ENCODE results near the gene EBP. TPM values are rescaled to one million over a fixed set of nuclear protein-coding genes. Genes with fewer than 3 reads are reported as not detected.
"Not testable (repeated sequence)": the region's sequence is repeated elsewhere in the genome, so short reads cannot be mapped to it uniquely, and the experiment has no call there.

EBP gene
- total RNA-seq, 1 donor from 2014 or later, result 85.9 TPM

- DNase-seq (ENCODE audit: low read depth in 2 of 2), result no peak
These were observed 683 bp downstream of the EBP start for GRCh38 chrX:48522291-48522690.

GRCh38 chrX:48523682-48524081, 2.1 kb downstream of the EBP start:
- no peak for DNase-seq (ENCODE audit: low read depth in 2 of 2)

DNA sequence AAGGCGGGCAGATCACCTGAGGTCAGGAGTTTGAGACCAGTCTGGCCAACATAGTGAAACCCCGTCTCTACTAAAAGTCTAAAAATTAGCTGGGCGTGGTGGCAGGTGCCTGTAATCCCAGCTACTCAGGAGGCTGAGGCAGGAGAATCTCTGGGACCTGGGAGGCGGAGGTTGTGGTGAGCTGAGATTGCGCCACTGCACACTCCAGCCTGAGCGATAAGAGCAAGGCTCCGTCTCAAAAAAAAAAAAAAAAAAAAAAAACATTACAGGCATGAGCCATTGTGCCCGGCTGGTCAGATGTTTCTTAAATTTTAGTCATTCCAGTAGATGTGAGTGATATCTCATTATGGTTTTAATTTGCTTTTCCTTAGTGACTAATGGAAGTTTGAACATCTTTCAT, 4.2 kb downstream of the EBP start:
- not testable (repeated sequence) for DNase-seq (ENCODE audit: low read depth in 2 of 2)

DNA sequence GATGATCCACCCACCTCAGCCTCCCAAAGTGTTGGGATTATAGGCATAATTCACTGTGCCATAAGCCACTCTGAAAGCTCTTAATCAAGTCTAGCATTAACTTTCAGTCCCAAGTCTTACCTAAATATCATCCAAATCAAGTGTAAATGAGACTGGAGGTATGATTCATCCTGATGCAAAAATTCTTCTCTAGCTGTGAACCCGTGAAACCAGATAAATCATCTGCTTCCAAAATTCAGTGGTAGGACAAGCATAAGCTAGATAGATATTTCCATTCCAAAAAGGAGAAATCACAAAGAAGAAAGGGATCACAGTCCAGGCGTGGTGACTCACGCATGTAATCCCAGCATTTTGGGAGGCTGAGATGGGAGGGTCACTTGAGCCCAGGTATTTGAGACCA, 9.1 kb downstream of the EBP start:
- no peak for DNase-seq (ENCODE audit: low read depth in 2 of 2)

DNA sequence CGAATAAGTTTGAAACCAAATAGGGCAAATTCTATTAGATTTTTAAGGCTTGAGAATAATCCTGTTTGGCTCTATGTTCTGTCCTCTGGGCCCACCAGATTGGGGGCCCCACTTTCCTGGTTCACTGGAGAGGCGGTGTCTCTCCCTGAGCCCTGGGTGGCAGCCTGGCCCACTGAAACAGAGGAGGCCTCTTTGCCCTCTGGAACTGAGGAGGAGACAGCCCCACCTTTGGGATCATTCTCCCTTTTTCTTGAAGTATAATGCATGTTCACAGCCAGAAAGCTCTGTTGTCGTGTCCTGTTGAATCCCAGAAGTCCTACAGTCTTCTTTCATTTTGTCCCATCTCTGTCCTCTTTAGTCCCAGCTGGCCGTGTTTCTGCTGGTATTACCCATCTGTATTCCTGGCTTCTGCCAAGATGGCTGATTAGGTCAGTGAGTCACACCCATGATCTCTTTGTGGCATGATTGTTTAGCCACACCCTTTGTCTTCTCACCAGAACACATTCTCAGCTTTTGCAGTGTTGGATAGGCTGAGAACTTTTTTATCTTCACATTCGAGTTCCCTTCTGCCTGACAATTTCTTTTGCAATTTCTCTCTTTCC, 9.9 kb downstream of the EBP start:
- DNase-seq (ENCODE audit: low read depth in 2 of 2), result peak in 1 of 2 donors; percentile 49

- DNase-seq (ENCODE audit: low read depth in 2 of 2), result no peak
These were observed 10.6 kb downstream of the EBP start for GRCh38 chrX:48532161-48532560.

DNA sequence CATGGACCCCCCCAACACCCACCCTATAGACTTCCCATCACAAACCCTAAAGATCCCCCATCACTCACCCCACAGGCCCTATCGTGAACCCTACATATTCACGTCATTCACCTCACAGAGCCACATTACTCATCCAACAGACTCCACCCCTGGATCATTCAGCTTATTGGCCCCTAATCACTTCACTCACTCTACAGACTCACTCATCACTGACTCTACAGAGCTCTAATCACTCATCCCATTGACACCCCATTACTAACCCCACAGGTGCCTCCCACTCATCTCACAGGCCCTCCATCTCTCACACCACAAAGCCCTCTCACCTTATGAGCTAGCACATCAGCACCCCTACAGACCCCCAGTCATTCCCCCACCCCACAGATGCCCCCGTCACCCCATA, 11.6 kb downstream of the EBP start:
- DNase-seq (ENCODE audit: low read depth in 2 of 2), result no peak

- no peak for DNase-seq (ENCODE audit: low read depth in 2 of 2)
These were observed 17.2 kb downstream of the EBP start for GRCh38 chrX:48538641-48539344.

DNA sequence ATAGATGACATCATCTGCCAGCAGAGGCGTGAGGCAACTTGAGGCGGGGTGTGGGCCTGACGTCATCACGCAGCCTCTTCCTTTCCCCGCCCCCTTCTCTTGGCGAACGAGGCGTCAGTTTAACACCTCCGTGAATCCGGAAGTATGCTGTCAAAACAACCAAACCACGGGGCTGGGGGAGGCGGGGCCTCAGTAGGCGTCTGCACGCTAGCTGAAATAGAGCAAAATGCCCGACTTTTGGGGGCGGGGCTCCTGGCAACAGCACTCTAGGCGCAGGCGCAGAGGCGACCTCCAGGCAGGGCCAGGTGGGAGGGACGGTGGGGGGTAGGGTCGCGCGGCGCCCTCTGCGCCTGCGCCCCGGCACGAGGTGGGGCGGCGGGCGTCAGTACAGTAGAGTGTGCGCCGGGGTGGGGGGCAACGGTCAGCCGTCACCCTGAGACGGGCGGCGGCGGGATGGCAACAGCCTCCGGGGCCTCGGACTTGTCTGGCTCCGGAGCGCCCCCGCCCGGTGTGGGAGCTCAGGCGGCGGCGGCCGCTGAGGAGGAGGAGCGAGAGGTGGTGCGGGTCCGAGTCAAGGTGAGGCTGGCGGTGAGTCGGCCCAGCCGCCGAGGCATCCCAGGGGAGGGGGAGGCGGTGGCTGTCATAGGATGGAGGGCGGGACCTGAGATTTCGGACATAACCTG, 17.9 kb downstream of the EBP start, which contains the start of gene TBC1D25:
Gene TBC1D25, plus strand, starts transcription at position 370 of the 683 bp plus-strand sequence. Its CDS starts 84 bp downstream, at position 454.
- peak; percentile 98 to 99 for DNase-seq (ENCODE audit: low read depth in 2 of 2)

- DNase-seq (ENCODE audit: low read depth in 2 of 2), result peak; percentile 49 to 69
These were observed 18.4 kb downstream of the EBP start for GRCh38 chrX:48540028-48540375.

- no peak for DNase-seq (ENCODE audit: low read depth in 2 of 2)
These were observed 18.9 kb downstream of the EBP start for GRCh38 chrX:48540480-48540879.

- DNase-seq (ENCODE audit: low read depth in 2 of 2), result no peak
These were observed 19.7 kb downstream of the EBP start for GRCh38 chrX:48541140-48541814.

DNA sequence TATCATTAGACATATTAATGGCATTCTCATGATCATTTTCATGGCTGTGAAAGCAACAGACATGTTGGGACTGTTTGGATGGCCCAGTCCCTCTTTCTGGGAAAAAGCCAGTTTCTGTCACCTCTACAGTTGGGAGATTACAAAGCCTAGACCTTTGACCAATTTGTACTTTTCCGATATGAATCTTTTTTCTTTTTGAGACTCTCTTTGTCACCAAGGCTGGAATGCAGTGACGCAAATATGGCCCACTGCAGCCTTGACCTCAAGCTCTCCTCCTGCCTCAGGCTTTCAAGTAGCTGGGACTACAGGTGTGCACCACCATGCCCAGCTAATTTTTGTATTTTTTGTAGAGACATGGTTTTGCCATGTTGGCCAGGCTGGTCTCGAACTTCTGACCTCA, 27.3 kb downstream of the EBP start:
- DNase-seq (ENCODE audit: low read depth in 2 of 2), result no peak

DNA sequence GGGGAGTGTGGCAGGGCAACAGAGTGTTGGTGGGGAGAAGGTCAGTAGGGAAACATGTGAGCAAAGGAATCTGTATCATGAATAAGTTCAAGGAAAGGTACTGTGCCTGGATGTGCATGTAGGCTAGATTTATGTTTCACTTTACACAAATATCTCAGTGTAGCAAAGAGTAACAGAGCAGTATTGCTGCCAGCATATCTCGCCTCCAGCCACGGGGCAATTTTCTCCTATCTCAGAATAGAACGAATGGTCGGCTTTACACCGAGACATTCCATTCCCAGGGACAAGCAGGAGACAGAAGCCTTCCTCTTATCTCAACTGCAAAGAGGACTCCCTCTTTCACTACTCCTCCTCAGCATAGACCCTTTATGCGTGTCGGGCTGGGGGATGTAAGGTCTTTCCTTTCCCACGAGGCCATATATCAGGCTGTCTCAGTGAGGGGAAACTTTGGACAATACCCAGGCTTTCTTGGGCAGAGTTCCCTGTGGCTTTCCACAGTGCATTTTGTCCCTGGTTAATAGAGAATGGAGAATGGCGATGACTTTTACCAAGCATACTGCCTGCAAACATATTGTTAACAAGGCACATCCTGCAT, 34.2 kb downstream of the EBP start:
- not testable (repeated sequence) for DNase-seq (ENCODE audit: low read depth in 2 of 2)

DNA sequence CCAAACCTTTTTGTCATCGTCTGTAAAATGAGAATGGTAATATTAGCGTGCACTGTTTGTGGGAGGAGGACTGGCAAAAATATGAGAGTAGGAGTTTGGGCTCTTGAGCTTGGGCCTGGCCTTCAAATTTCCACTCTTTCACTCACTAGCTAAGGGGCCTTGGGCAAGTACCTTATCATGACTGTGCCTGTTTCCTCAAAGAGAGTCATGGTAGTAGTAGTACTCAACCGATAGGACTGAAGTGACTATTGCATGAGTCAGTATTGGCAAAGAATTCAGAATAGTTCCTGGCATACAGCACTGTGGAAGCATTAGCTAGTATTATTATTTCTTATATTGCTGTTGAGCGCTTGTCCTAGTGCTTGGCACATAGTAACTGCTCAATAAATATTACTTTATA, 36.7 kb downstream of the EBP start:
- peak in 1 of 2 donors; percentile 78 for DNase-seq (ENCODE audit: low read depth in 2 of 2)

DNA sequence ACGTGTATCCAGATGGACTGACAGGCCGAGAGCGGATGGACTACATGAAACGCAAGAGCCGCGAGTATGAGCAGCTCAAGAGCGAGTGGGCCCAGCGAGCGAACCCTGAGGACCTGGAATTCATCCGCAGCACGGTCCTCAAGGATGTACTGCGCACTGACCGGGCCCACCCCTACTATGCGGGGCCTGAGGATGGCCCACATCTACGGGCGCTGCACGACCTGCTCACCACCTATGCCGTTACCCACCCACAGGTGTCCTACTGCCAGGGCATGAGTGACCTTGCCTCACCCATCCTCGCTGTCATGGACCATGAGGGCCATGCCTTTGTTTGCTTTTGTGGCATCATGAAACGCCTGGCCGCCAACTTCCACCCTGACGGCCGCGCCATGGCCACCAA, 38.0 kb downstream of the EBP start:
- no peak for DNase-seq (ENCODE audit: low read depth in 2 of 2)

DNA sequence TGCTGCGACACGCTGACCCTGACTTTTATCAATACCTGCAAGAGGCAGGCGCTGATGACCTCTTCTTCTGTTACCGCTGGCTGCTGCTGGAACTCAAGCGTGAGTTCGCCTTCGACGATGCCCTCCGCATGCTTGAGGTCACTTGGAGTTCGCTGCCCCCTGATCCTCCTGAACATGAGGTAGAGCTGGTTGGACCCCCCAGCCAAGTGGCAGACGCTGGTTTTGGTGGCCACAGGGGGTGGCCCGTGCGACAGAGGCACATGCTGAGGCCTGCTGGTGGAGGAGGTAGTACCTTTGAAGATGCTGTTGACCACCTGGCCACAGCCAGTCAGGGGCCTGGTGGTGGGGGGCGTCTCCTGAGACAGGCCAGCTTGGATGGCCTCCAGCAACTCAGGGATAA, 38.4 kb downstream of the EBP start:
- no peak for DNase-seq (ENCODE audit: low read depth in 2 of 2)

DNA sequence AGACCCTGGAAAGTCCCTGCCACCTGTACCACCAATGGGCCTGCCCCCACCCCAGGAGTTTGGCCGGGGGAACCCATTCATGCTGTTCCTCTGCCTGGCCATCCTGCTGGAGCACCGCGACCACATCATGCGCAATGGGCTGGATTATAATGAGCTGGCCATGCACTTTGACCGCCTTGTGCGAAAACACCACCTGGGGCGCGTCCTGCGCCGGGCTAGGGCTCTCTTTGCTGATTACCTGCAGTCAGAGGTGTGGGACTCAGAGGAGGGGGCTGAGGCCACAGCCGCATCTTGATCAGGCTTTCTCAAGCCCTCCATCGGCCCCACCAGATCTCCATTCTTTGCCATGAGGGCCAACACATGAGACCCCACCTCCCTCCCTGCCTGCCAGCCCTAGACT, 39.1 kb downstream of the EBP start:
- no peak for DNase-seq (ENCODE audit: low read depth in 2 of 2)

DNA sequence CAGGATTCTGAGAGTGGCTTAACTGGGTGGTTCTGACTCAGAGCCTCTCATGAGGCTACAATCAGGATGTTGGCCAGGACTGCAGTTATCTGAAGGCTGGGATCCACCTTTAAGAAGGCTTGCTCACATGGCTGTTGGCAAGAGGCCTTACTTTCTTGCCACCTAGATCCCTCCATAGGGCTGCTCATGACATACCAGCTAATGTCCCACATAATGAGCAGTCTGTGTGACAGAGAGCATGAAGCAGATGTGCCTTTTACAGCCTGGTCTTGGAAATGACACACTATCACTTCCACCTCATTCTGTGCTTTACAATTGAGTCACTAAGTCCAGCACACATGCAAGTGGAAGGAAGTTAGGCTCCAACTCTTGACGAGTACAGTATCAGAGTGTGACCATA, 48.4 kb downstream of the EBP start:
- peak; percentile 82 to 83 for DNase-seq (ENCODE audit: low read depth in 2 of 2)

- peak; percentile 82 to 85 for DNase-seq (ENCODE audit: low read depth in 2 of 2)
These were observed 52.2 kb downstream of the EBP start for GRCh38 chrX:48573690-48574269.

All from lung microvascular endothelial cell (primary cell).